ENCODE results near the gene NAV3. TPM values are rescaled to one million over a fixed set of nuclear protein-coding genes. Genes with fewer than 3 reads are reported as not detected.

The NAV3 gene
- total and polyA plus RNA-seq, 2 experiments from 2014 or later: 4.0 to 12.0 TPM

GRCh38 chr12:78085542-78086182 is 255.0 kb downstream of the NAV3 start (continued):
- TF ChIP-seq ZNF462 (CRISPR knock-in tag; IDR thresholded peaks at IDR 0.05) (no peak), NANOG (IDR thresholded peaks at IDR 0.05; ENCODE audit: borderline replicate concordance) (no peak), CTCF (conservative IDR thresholded peaks at IDR 0.05; ENCODE audit: low read depth in 2 of 2) (no peak), STAT1 (IDR thresholded peaks at IDR 0.05; ENCODE audit: unreplicated experiment) (no peak)

DNA sequence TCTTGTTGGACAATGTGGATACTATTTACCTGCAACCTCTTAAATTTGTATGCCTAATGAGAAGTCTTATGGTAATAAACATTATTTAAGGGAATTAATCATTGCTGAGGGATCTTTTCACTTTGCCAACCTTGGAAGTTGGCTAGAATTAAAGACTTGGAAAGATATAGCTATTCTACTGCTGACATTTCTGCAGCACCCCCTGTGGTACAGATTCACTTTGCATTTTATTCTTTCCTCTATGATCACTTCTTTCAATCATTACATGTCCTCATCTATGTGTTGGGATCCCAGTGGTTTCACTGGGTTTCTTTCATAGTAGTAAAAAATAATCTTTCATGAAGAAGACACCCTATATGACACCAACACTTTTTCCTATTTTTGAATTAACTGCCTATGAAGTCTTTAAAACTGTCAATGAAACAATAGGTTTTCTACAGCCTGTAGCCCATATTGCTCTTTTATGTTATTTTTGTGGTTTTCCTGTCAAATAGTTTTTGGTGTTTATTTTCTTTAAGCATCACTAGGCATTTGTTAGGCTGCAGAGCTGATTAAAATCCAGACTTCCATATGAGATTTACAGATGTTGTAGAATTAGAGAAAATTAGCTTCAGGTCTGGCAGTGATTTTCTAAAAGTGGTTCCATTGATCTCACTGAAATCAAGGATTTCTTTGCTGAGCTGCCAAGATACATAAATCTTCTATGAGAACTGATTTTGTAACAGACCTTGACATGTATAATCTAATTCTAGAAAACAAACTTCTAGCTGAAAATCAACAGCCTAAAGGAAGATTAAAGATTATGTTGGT is 256.1 kb downstream of the NAV3 start:
- no peaks in the 10 kb centered on the region for H4K20me1 ChIP-seq (replicated peaks; ENCODE audit: insufficient read depth)
- H3F3A ChIP-seq (replicated peaks; ENCODE audit: low read depth): no peaks in the 10 kb centered on the region
- no peaks in the 10 kb centered on the region for H3K9me3 Mint-ChIP-seq
- no peaks in the 10 kb centered on the region for H3K36me3 Mint-ChIP-seq (ENCODE audit: low read depth)
- no peak overlapping the region for H3K27ac Mint-ChIP-seq
- H3K27me3 Mint-ChIP-seq (ENCODE audit: insufficient read depth, low read depth, poor library complexity): no peaks in the 10 kb centered on the region
- no peaks in the 10 kb centered on the region for H3K27me3 ChIP-seq (ENCODE audit: insufficient read depth)
- no peak for ATAC-seq
- H3K4me1 ChIP-seq (ENCODE audit: insufficient read depth): no peaks in the 10 kb centered on the region
- no peaks in the 10 kb centered on the region for H3K4me1 Mint-ChIP-seq
- no peaks in the 10 kb centered on the region for H3K9me2 ChIP-seq (ENCODE audit: insufficient read depth)
- H3K4me2 ChIP-seq: no peak overlapping the region
- no peak overlapping the region for H3K27ac ChIP-seq (ENCODE audit: low read depth)
- TF ChIP-seq, protein P1, sequence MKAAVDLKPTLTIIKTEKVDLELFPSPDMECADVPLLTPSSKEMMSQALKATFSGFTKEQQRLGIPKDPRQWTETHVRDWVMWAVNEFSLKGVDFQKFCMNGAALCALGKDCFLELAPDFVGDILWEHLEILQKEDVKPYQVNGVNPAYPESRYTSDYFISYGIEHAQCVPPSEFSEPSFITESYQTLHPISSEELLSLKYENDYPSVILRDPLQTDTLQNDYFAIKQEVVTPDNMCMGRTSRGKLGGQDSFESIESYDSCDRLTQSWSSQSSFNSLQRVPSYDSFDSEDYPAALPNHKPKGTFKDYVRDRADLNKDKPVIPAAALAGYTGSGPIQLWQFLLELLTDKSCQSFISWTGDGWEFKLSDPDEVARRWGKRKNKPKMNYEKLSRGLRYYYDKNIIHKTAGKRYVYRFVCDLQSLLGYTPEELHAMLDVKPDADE (IDR thresholded peaks at IDR 0.05): no peak
- TF ChIP-seq CTCF (conservative IDR thresholded peaks at IDR 0.05; ENCODE audit: low read depth in 2 of 2) (peak in 1 of 2 experiments; percentile 24; a peak in 1 of 4 replicates), ZNF331 (CRISPR knock-in tag; IDR thresholded peaks at IDR 0.05; ENCODE audit: low read depth) (no peak)
- no peak for DNase-seq (ENCODE audit: low spot score)
- H2AFZ ChIP-seq: no peak overlapping the region
- no peaks in the 10 kb centered on the region for H3K79me2 ChIP-seq (replicated peaks; ENCODE audit: insufficient read depth)
- H3K36me3 ChIP-seq (ENCODE audit: insufficient read depth): no peaks in the 10 kb centered on the region
- H3K4me3 Mint-ChIP-seq: no peak overlapping the region
- no peak overlapping the region for H3K4me3 ChIP-seq
